HG02870 (cell line): ENCODE data around the gene CDH4.

Source experiments
- ATAC-seq: cut with Tn5 transposase; IDR thresholded peaks from one replicate; pipeline ENCODE4 v1.9.1; 2021; ENCODE audit warnings: mild to moderate bottlenecking, moderate library complexity; ENCODE audit not compliant: unreplicated experiment

Gene CDH4

DNA sequence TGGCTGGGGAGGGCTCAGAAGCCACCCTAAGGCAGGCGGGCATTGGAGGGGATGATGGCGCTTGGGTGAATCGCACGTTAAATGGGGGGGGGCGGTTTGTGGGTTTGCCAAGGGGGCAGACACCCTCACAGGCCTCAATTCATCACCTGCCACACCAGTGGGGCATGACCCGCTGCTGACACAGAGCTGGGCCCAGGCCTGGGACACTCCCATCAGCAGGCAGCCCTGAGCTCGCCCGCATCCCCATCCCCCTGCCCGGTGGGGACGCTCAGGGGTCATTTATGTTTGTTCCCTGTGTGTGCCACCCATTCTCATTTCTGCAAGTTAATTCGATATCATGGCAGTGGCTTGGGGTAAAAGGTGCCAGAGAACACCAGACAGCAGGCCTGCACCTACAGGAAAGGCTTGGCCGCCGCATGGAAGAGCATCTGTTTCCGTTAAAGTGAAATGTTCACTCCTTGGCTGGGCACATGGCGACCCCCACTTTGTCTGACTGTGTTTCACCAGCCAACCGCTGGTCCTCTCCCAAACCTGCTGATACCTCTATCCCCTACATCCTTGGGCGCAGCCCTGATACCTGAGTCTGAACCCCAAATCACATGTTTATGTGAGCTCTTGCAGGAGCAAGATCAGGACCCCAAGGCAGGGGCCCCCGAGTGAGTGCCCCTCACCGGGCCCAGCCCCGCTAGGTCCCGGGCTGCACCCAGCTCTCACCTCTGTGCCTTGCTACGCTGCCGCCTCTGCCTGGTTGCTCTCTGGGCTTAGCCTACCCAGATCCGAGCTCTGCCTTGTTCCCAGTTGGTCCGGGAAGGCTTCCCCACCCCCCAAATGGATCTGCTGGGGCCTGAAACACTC, 564.8 kb downstream of the CDH4 start:
- ATAC-seq: no peak

DNA sequence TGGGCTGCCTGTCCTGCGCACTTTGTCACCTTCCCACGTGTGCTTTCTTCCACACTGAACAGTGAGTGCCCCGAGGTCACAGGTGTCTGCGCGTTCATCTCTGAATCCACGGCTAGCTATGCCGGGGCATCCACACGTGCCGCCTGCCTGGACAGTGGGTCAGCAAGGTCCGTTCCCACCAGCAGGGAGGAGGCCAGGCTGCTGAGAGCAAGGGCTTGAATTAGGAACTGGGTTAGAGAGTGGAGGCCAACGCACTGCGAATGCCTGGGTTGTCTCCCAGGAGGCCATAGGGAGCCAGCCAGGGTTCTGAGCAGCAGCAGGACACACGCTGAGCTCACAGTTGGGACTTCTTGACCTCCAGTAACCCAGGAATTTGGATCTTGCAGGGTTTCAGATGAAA, 565.5 kb downstream of the CDH4 start:
- no peak for ATAC-seq

DNA sequence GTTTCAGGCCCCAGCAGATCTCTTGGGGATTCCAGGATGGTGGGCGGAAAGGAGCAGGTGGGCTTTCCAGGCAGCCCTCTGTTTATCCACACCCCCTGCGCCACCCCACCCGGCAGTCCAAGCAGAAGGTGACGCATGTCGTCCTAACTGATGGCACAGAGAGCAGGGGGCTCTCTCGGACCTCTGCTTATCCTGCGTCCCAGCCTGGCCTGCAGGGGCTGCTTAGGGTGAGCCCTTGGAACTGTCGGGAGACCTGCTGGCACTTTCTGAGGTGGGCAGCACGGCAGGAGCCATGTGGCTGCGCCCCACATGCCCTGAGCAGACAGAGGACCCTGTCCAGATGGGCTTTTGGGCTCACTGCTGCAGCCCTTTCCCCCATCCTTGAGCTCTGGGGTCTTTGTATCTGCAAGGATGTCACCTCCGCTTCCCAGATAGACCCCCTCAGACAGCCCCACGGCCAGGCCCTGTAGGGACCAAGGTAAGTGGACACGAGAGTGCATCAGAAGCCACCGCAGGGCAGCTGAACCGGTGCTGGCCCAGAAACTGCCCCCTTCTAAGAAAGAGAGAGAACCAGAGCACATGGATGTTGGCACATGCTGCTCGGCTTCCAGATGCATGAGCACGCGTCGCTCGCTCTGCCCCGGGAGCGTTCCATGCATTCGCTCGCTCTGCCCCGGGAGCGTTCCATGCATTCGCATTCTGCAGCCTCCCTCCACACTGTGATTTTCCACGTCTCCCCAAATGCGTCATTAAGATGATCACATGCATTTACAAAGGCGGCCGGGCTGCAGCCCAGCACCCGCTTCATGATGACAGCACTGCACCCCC, 566.9 kb downstream of the CDH4 start:
- ATAC-seq: no peak

DNA sequence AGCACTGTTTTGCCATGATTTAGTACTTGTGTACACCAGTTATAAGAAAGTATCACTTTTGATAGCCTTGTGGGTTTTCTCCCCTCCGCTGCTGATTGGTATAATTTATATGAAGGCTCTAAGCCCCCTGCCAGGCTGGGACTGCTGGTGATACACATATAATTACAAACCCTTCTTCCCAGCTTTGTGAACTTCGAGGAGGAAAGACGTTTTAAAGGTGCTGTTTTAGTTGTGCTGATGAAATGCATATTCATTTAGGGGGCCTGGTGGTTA, 567.4 kb downstream of the CDH4 start:
- ATAC-seq: no peak

DNA sequence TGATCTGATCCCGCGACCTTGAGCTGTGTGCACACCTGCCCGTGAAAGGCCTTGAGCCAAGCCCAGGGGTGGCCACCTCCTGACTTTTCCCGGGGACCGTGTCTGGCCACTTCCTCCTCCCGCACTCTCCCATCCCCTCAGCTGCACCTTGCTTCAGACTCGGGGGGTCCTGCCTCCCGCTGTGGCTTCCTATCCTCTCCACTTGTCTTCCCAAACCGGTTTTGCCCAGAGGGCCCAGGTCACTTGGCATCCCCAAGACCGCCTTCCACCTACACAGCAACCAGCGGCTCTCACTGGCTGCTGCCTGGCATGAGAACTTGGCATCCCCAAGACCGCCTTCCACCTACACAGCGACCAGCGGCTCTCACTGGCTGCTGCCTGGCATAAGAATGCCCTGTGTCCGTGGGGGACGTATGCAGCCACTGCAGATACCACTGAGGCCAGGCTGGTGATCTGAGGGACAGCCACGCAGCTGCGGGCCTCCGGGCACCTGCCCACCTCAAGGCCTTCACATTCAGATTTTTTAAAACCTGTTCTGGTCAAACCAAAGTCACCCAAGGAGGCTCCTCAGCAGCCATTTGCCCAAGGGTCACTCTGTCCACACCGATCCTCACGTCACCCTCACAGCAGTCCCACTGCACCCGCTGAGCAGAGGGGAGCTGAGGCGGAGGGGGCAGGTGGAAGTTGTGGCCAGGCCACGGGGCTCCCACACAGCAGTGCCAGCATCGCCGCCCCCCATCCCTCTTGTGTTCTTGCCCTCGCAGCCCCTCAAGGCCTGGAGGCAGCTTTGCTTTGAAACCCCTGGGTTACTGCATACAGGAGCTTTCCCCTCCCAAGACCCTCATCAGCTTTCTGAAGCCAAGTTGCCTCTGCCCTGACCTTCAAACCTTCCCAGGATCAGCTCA, 568.1 kb downstream of the CDH4 start:
- no peak for ATAC-seq

DNA sequence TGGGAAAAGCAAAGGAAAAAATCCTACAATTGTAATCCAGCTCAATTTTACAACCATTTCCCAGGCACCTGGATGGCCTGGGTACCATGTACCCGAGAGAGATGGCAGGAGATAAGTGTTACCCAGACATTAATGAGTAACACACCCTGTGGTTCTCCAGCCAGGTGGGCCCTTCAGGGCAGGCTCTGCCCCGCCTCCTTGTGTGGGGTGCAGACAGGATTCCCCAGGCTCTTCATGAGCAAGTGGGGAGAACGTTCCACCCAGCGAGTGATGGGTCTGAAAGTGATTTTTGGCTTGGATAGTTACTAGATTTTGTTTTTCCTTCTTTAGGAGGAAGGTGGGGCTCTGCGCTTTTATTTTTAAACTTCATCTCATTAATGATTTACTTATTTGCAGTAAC, 569.7 kb downstream of the CDH4 start:
- no peak for ATAC-seq

DNA sequence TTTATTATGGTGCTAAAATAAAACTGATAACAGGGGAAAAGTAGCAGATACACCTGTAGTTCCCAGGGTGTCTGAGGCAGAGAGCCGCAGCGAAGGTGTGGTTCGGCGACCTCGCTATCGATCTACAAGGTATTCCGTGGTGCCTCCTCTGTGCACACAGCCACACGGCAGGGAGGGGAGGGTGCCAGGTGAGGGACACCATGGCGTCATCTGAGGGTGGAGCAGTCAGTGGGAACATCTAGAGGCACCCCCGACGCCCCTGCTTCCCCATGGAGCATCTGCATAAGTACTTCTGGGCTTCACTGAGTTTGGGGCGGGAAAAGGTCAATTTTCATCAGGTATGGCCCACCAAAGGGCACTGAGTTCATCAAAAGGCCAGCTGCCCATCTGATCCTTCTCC, 570.3 kb downstream of the CDH4 start:
- no peak for ATAC-seq

DNA sequence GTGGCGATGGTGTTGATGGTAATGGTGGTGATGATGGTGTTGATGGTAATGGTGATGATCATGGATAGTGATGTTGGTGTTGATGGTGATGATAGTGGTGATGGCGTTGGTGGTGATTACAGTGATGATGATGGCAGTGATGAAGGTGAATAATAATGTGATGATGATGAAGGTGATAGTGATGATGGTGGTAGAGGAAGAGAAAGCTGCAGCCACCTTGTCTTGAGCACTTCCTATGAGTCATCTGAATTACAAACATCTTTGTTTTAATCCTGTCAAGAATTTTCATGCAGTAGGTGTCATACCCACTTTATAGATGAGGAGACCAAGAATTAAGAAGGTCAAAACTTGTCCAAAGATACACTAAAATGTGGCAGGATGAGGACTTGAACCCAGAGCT, 571.2 kb downstream of the CDH4 start:
- ATAC-seq: no peak

DNA sequence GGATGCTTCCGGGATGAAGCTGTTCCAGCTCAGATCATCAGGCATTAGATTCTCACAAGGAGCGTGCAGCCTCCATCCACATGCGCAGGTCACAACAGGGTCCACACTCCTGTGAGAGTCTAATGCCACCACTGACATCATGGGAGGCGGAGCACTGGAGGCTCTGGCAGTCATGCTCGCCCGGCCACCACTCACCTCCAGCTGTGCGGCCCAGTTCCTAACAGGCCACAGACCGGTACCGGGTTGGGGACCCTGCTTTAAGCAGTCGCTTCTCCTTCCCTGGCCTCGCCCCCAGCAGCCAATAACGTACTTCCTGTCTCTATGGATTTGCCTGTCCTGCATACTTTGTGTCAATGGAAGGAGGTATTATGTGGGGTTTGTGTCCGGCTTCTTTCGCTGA, 576.8 kb downstream of the CDH4 start:
- no peak for ATAC-seq

DNA sequence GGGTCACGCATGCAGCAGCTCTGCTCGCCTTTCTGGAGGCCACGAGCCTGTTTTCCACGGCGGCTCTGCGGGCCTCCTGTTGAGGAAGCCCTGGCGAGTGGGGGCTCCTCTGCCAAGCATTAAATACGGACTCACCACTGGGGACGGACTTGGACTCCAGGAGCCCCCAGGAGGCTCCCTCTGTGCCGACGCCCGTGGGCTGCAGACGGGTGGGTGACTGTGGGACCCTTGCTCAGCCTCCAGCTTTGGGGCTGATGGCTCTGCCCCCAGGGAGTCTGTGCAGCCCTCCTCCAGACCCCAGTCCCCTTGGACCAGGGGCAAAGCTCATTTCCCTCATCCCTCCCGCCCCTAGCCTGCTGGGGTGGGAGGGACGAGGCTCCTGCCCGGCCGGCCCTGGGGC, 577.5 kb downstream of the CDH4 start:
- ATAC-seq: no peak

DNA sequence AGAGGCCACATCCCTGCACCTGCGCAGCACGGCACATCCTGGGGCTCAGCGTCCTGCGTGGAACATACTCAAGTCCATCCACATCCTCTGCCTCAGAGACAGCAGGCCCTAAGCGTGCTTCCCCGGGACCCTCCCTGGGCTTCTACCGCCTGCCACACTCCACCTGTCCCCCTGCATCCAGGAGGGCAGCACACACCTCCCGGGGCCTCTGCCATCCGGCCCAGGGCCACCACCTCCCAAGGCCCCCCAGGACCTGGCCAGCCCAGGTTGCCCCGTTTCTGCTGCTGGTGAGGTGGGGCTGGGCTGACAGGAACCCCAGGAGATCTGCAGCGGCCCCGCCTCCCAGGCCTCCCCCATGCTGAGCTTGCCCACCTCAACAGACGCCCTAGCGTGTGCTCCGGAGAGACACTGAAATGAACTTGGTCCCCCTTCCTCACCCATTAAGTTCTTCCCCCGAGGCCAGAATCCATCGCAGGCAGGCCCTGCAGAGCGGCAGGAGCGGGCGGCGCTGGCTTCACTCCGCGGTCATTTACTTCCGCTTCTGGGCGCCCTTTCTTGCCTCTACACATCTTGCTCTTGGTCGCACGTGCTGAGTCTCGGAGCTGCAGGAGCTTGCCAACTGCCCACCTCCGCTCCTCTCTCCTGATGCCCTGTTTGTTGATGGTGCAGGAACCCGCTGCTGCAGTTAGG, 578.3 kb downstream of the CDH4 start:
- no peak for ATAC-seq

DNA sequence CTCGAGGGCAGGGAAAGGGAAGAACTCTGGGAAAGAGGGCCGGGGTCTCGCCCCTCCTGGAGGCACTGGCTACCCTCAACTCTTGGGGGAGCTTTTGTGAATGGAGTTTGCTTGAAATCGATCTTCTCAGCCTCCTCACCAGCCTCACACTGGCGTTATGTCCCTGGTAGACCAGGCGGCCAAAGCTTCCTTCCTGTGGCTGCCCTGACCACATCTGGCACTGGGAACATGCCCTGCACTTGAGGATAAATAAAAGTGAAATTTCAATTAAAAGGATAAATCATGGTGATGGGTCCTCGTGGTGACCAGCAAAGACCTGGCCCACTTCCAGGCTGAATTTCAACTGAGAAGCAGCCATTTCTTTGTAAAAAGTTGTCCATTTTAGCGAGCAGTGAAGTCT, 578.9 kb downstream of the CDH4 start:
- no peak for ATAC-seq

DNA sequence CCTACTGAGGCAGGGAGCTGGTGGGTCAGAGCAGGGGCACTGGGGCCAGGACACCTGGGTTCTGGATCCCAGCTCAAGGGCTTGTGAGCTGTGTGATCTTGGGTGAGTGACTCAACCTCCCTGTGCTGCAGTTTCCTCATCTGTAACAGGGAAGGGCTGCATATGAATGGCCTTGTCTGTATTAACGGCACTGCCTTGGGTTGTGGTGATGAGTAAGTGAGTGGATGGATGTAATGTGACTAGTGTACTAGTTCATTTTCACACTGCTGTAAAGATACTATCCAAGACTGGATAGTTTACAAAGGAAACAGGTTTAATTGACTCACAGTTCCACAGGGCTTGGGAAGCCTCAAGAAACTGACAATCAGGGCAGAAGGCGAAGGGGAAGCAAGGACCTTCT, 580.1 kb downstream of the CDH4 start:
- ATAC-seq: no peak

DNA sequence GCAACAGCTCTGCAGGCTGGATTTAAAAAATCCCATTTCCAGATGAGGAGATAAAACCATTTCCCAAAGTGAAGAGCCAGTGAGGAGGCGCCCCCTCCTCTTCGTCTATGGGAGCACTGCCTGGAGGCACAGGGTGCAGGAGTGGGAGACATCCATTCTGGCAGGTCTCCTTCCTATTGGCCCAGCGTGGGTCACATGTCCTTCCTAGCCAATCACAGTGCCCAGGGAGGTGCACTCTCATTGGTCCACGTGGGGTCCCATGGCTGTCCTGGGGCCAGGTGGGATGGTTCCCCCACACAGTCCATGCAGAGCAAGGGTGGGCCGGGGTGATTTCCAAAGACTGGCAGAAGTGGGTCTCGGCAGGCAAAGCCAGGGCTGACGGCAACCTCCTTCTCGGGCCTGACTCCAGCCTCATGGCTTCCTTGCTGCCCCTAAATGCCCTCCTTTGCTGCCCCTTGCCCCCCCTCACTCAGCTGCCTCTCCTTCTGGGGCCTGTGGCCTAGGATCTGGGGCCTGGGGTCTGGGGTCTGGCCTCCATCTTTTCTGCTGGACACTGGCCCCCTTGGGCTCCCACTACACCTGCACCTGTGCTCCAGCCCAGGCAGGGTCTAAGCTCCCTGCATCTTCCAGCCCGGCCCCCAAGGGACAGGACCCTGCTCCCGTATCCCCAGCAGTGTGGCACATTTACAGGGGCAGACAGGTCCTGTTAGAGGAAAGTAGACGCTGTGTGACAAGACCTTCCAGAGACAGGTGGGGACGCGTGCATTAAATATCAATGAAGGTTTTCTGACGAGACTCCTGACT, 581.9 kb downstream of the CDH4 start:
- no peak for ATAC-seq

DNA sequence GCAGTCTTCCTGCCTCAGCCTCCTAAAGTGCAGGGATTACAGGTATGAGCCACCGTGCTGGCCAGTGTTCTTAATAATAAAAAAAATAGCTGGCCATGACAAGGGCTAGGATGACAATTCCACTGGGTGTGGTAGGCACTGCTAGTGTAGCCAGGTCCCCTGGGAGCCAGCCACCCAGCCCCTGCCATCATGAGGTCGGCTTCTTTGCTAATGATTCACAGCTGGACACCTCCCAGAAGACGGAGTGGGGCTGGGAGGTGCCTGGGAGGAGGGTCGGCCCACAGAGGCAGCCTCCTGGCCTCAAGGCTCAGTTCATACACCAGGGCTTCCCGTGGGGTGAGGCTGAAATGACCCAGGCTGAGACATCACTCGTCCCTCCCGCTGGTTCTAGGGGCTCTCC, 583.2 kb downstream of the CDH4 start:
- ATAC-seq: no peak

DNA sequence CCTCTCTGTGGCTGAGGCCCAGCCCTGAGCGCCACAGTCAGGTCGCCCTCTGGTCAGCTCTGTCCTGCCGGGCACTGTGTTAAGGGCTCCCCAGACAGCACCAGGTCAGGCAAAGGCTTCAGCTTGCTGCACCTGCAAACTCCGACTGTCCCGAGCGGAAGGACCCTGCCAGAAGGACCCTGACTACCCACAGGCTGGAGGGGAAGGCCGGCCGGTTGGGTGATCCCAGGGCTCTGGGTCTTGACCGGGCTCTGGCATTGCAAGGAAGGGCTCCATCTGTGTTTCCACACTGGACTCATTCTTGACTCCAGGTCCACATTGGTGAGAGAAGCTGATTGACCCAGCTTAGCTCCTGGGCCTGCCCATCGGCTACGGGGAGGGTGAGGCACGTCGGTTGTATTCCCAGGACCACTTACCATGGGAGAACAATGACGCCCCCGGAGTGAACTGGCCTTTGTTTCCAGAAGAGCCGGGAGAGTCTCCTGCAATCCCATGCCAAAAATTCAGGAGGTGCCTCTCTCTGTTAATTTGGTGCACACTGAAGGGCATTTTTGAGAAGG, 583.8 kb downstream of the CDH4 start:
- no peak for ATAC-seq

DNA sequence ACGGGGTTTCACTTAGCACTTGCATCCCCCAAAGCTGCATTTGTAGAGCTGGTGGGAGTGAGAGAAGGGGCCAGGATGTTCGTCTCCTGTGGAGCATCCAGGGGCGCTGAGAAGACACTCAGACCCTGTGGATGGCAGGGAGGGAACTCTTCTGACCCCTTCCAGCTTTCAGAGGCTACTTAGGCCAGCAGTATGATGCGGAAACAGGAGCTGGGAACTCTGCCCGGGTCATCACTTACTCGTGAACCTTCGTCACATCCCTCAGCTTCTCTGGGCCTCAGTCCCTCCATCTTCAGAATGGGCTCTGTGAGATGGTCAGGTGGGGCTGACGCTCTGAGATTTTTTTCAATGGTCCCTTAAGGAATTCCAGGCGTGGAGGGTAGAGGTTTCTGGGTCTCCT, 585.1 kb downstream of the CDH4 start:
- no peak for ATAC-seq

DNA sequence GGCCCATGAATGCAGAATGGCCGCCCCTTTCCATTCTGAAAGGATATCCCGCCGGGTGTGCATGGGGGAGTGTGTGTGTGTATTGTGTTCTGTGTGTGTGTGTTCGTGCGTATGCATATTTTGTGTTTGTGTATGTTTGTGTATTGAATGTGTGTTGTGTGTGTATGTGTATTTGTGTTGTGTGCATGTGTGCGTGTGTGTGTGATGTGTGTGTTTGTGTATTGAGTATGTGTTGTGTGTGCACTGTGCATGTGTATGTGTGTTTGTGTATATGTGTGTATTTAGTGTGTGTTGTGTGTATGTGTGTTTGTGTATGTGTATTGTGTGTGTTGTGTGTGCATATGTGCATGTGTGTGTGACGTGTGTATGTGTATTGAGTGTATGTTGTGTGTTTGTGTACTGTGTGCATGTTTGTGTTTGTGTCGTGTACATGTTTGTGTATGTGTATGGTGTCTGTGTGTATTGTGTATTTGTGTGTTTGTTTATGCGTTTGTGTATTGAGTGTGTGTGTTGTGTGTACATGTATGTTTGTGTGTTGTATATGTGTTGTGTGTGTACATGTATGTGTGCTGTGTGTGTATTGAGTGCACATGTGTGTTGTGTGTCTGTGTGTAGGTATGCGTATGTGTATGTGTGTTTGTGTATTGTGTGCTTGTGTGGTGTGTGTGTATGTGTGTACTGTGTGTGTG, 587.3 kb downstream of the CDH4 start:
- ATAC-seq: no peak
